ENCODE measurements around the gene SVOP.

Gene SVOP

GRCh38 chr12:108959748-108960655 is 60.9 kb downstream of the SVOP start:
- Mint-ChIP-seq H3K27ac (no peak overlapping the region), H3K4me3 (no peak overlapping the region), H3K27me3 (ENCODE audit: low read depth, poor library complexity) (peaks cover 35% of the 10 kb centered on the region), H3K4me1 (peaks cover 15% of the 10 kb centered on the region), H3K9me3 (no peaks in the 10 kb centered on the region), H3K36me3 (ENCODE audit: low read depth) (no peaks in the 10 kb centered on the region)
- TF ChIP-seq CTCF (IDR thresholded peaks at IDR 0.05) = no peak
- no peak for DNase-seq

GRCh38 chr12:108955225-108955835 is 65.5 kb downstream of the SVOP start:
- DNase-seq = peak; percentile 68

GRCh38 chr12:108950991-108951739 is 69.7 kb downstream of the SVOP start:
- H3K9me3 Mint-ChIP-seq = peaks cover 23% of the 10 kb centered on the region
- peak; percentile 67 for DNase-seq
- peak; percentile 96 for TF ChIP-seq CTCF (IDR thresholded peaks at IDR 0.05)
- no peak overlapping the region for H3K27ac Mint-ChIP-seq
- H3K27me3 Mint-ChIP-seq (ENCODE audit: low read depth, poor library complexity) = peaks cover 25% of the 10 kb centered on the region
- peaks cover 16% of the 10 kb centered on the region for H3K4me1 Mint-ChIP-seq
- H3K4me3 Mint-ChIP-seq = no peak overlapping the region
- H3K36me3 Mint-ChIP-seq (ENCODE audit: low read depth) = no peaks in the 10 kb centered on the region

More at GRCh38 chr12:108955225-108955835, 65.5 kb downstream of the SVOP start:
- no peak overlapping the region for H3K27ac Mint-ChIP-seq
- no peak for TF ChIP-seq CTCF (IDR thresholded peaks at IDR 0.05)
- peaks cover 22% of the 10 kb centered on the region for H3K4me1 Mint-ChIP-seq
- no peaks in the 10 kb centered on the region for H3K9me3 Mint-ChIP-seq
- no peaks in the 10 kb centered on the region for H3K36me3 Mint-ChIP-seq (ENCODE audit: low read depth)
- peaks cover 28% of the 10 kb centered on the region for H3K27me3 Mint-ChIP-seq (ENCODE audit: low read depth, poor library complexity)
- H3K4me3 Mint-ChIP-seq = no peak overlapping the region

- Mint-ChIP-seq H3K27me3 (ENCODE audit: low read depth, poor library complexity) (peaks cover 21% of the 10 kb centered on the region), H3K4me1 (peaks cover 6% of the 10 kb centered on the region)
Observed at GRCh38 chr12:108949976-108950375, 70.9 kb downstream of the SVOP start.

GRCh38 chr12:108948367-108948766 is 72.5 kb downstream of the SVOP start:
- Mint-ChIP-seq H3K27ac (no peak overlapping the region), H3K4me3 (no peak overlapping the region), H3K27me3 (ENCODE audit: low read depth, poor library complexity) (peaks cover 21% of the 10 kb centered on the region), H3K9me3 (peaks cover 29% of the 10 kb centered on the region), H3K36me3 (ENCODE audit: low read depth) (no peaks in the 10 kb centered on the region), H3K4me1 (no peaks in the 10 kb centered on the region)
- DNase-seq = no peak
- TF ChIP-seq CTCF (IDR thresholded peaks at IDR 0.05) = no peak

More at GRCh38 chr12:108949976-108950375, 70.9 kb downstream of the SVOP start:
- no peaks in the 10 kb centered on the region for H3K36me3 Mint-ChIP-seq (ENCODE audit: low read depth)
- peaks cover 29% of the 10 kb centered on the region for H3K9me3 Mint-ChIP-seq
- no peak for DNase-seq
- H3K27ac Mint-ChIP-seq = no peak overlapping the region
- H3K4me3 Mint-ChIP-seq = no peak overlapping the region
- TF ChIP-seq CTCF (IDR thresholded peaks at IDR 0.05) = no peak

Measured in nephron progenitor cell (in vitro differentiated cells).